GM19351 (cell line): Measurements from ENCODE around the gene CBX2.
"Not testable (repeated sequence)": the region's sequence is repeated elsewhere in the genome, so short reads cannot be mapped to it uniquely, and the experiment has no call there.

Source experiments
- ATAC-seq: cut with Tn5 transposase; IDR thresholded peaks from one replicate; pipeline ENCODE4 v1.9.1; 2021; ENCODE audit warnings: mild to moderate bottlenecking, moderate library complexity; ENCODE audit not compliant: unreplicated experiment

The CBX2 gene

GRCh38 chr17:79742589-79742918 is 35.4 kb upstream of the CBX2 start:
- ATAC-seq = no peak

- ATAC-seq = no peak
Measured at GRCh38 chr17:79742951-79743476, 34.9 kb upstream of the CBX2 start.

- ATAC-seq = no peak
Measured at GRCh38 chr17:79743614-79744013, 34.3 kb upstream of the CBX2 start.

GRCh38 chr17:79745641-79746105 is 32.3 kb upstream of the CBX2 start:
- no peak for ATAC-seq

- ATAC-seq = no peak
Measured at GRCh38 chr17:79746889-79747507, 30.9 kb upstream of the CBX2 start.

GRCh38 chr17:79747508-79748294 is 30.2 kb upstream of the CBX2 start:
- no peak for ATAC-seq

- ATAC-seq = no peak
Measured at GRCh38 chr17:79748295-79749099, 29.5 kb upstream of the CBX2 start.

GRCh38 chr17:79749156-79749815 is 28.7 kb upstream of the CBX2 start:
- no peak for ATAC-seq

GRCh38 chr17:79749958-79750357 is 28.0 kb upstream of the CBX2 start:
- no peak for ATAC-seq

- ATAC-seq = no peak
Measured at GRCh38 chr17:79750650-79751545, 27.1 kb upstream of the CBX2 start.

GRCh38 chr17:79752175-79752574 is 25.8 kb upstream of the CBX2 start:
- no peak for ATAC-seq

GRCh38 chr17:79754370-79754769 is 23.6 kb upstream of the CBX2 start:
- ATAC-seq = no peak

GRCh38 chr17:79754903-79755302 is 23.0 kb upstream of the CBX2 start:
- ATAC-seq = not testable (repeated sequence)

GRCh38 chr17:79755591-79755990 is 22.4 kb upstream of the CBX2 start:
- no peak for ATAC-seq

GRCh38 chr17:79757140-79757745 is 20.7 kb upstream of the CBX2 start:
- ATAC-seq = no peak

GRCh38 chr17:79758271-79758670 is 19.7 kb upstream of the CBX2 start:
- no peak for ATAC-seq

GRCh38 chr17:79760197-79760906 is 17.6 kb upstream of the CBX2 start:
- no peak for ATAC-seq

GRCh38 chr17:79761894-79762589 is 15.9 kb upstream of the CBX2 start:
- ATAC-seq = no peak
